HEK293 (cell line): ENCODE data around the gene GAMT.

ENCODE experiments used
- CTCF ChIA-PET: fragments of 350-600 bp; formaldehyde crosslinking; extraction: SDS; loops from one replicate; lab custom pipeline; 2021; ENCODE audit warnings: antibody characterized with exemption; lab: Yijun Ruan, JAX
- POLR2A ChIA-PET: fragments of 300-600 bp; formaldehyde crosslinking; extraction: SDS; loops from one replicate; lab custom pipeline; 2020; ENCODE audit warnings: antibody characterized with exemption, inconsistent platforms; lab: Yijun Ruan, JAX
- H3K27ac ChIP-seq: fragments of 200-500 bp; sonication (Bioruptor generic); 2 replicates; pipeline ENCODE4 v1.5.1; 2014; ENCODE audit warnings: low read depth, low read length, control low read depth, inconsistent platforms; ENCODE audit errors: extremely low read depth
- H3K36me3 ChIP-seq, 2 experiments: fragments of 200-500 bp in 1 of 2; sonication (Bioruptor generic) in 1 of 2; 1 replicate in 1 of 2; 2 replicates in 1 of 2; pipeline ENCODE4 v1.5.1; 2014 to 2017; ENCODE audit warnings: inconsistent platforms in 2 of 2, low read length in 2 of 2; ENCODE audit not compliant: control insufficient read depth in 2 of 2, insufficient read depth in 1 of 2
- H3K4me1 ChIP-seq: fragments of 200-500 bp; sonication (Bioruptor generic); 2 replicates; pipeline ENCODE4 v1.5.1; 2014; ENCODE audit warnings: mild to moderate bottlenecking, low read length, inconsistent platforms; ENCODE audit not compliant: control insufficient read depth, insufficient read depth
- H3K4me3 ChIP-seq: 2 replicates; pipeline ENCODE4 v1.5.1; 2011; ENCODE audit warnings: low read depth, mild to moderate bottlenecking, control low read depth, low read length, moderate library complexity
- H3K9me3 ChIP-seq: fragments of 200-500 bp; sonication (Bioruptor generic); 2 replicates; pipeline ENCODE4 v1.5.1; 2014; ENCODE audit warnings: low read depth, low read length, inconsistent platforms; ENCODE audit not compliant: control insufficient read depth, insufficient read depth
- FEZF1 ChIP-seq: fragments of 450-650 bp; formaldehyde crosslinking; IDR thresholded peaks from 2 replicates; pipeline ENCODE4 v1.5.1; 2016; ENCODE audit warnings: missing biosample characterization, missing genetic modification characterization
- KLF10 ChIP-seq: fragments of 450-650 bp; IDR thresholded peaks from 2 replicates; pipeline ENCODE4 v1.5.1; 2018; ENCODE audit warnings: missing biosample characterization, mild to moderate bottlenecking, missing genetic modification characterization
- KLF16 ChIP-seq: fragments of 450-650 bp; formaldehyde crosslinking; IDR thresholded peaks from 2 replicates; pipeline ENCODE4 v1.5.1; 2017; ENCODE audit warnings: missing biosample characterization, missing genetic modification characterization
- SP2 ChIP-seq: fragments of 450-650 bp; formaldehyde crosslinking; IDR thresholded peaks from 2 replicates; pipeline ENCODE4 v1.5.1; 2016; ENCODE audit warnings: missing biosample characterization, missing genetic modification characterization
- YY2 ChIP-seq: fragments of 450-650 bp; formaldehyde crosslinking; IDR thresholded peaks from 2 replicates; pipeline ENCODE4 v1.5.1; 2016; ENCODE audit warnings: missing biosample characterization, missing genetic modification characterization
- ZBTB1 ChIP-seq: fragments of 450-650 bp; formaldehyde crosslinking; IDR thresholded peaks from 2 replicates; pipeline ENCODE4 v1.5.1; 2016; ENCODE audit warnings: missing biosample characterization, missing genetic modification characterization
- ZBTB48 ChIP-seq: fragments of 450-650 bp; formaldehyde crosslinking; IDR thresholded peaks from 2 replicates; pipeline ENCODE4 v1.5.1; 2016; ENCODE audit warnings: missing biosample characterization, missing genetic modification characterization
- ZIC2 ChIP-seq: fragments of 450-650 bp; formaldehyde crosslinking; IDR thresholded peaks from 2 replicates; pipeline ENCODE4 v1.5.1; 2016; ENCODE audit warnings: missing biosample characterization, missing genetic modification characterization
- ZNF121 ChIP-seq: fragments of 450-650 bp; formaldehyde crosslinking; IDR thresholded peaks from 2 replicates; pipeline ENCODE4 v1.5.1; 2016; ENCODE audit warnings: missing biosample characterization, missing genetic modification characterization
- ZNF248 ChIP-seq: fragments of 450-650 bp; formaldehyde crosslinking; IDR thresholded peaks from 2 replicates; pipeline ENCODE4 v1.5.1; 2017; ENCODE audit warnings: missing biosample characterization, missing genetic modification characterization
- ZNF521 ChIP-seq: fragments of 450-650 bp; formaldehyde crosslinking; IDR thresholded peaks from 2 replicates; pipeline ENCODE4 v1.5.1; 2017; ENCODE audit warnings: missing biosample characterization, mild to moderate bottlenecking, missing genetic modification characterization
- ZNF549 ChIP-seq: fragments of 450-650 bp; IDR thresholded peaks from 2 replicates; pipeline ENCODE4 v1.5.1; 2018; ENCODE audit warnings: missing biosample characterization, missing genetic modification characterization, mild to moderate bottlenecking, inconsistent platforms, moderate library complexity
- ZNF558 ChIP-seq: fragments of 450-650 bp; formaldehyde crosslinking; IDR thresholded peaks from 2 replicates; pipeline ENCODE4 v1.5.1; 2016; ENCODE audit warnings: missing biosample characterization, missing genetic modification characterization
- ZNF596 ChIP-seq: fragments of 450-650 bp; IDR thresholded peaks from 2 replicates; pipeline ENCODE4 v1.5.0; 2018; ENCODE audit warnings: missing biosample characterization, mild to moderate bottlenecking, missing genetic modification characterization, moderate library complexity
- ZNF600 ChIP-seq: fragments of 450-650 bp; formaldehyde crosslinking; IDR thresholded peaks from 2 replicates; pipeline ENCODE4 v1.5.1; 2016; ENCODE audit warnings: missing biosample characterization, missing genetic modification characterization
- ZNF791 ChIP-seq: fragments of 450-650 bp; formaldehyde crosslinking; IDR thresholded peaks from 2 replicates; pipeline ENCODE4 v1.5.1; 2016; ENCODE audit warnings: missing biosample characterization, missing genetic modification characterization
- ZSCAN16 ChIP-seq: fragments of 450-650 bp; formaldehyde crosslinking; IDR thresholded peaks from 2 replicates; pipeline ENCODE4 v1.5.1; 2016; ENCODE audit warnings: missing biosample characterization, missing genetic modification characterization
- TF ChIP-seq, protein P1 (sequence below): fragments of 450-650 bp; formaldehyde crosslinking; IDR thresholded peaks from 2 replicates; pipeline ENCODE4 v1.5.1; 2016; ENCODE audit warnings: missing biosample characterization, missing genetic modification characterization
- TF ChIP-seq, protein P2 (sequence below): fragments of 450-650 bp; formaldehyde crosslinking; IDR thresholded peaks from 2 replicates; pipeline ENCODE4 v1.5.1; 2016; ENCODE audit warnings: missing biosample characterization, missing genetic modification characterization
- TF ChIP-seq, protein P3 (sequence below): fragments of 450-650 bp; formaldehyde crosslinking; IDR thresholded peaks from 2 replicates; pipeline ENCODE4 v1.5.1; 2016; ENCODE audit warnings: missing biosample characterization, missing genetic modification characterization, low read depth
- TF ChIP-seq, protein P4 (sequence below): fragments of 450-650 bp; formaldehyde crosslinking; IDR thresholded peaks from 2 replicates; pipeline ENCODE4 v1.5.1; 2016; ENCODE audit warnings: missing biosample characterization, missing genetic modification characterization
- TF ChIP-seq, protein P5 (sequence below): fragments of 450-650 bp; formaldehyde crosslinking; IDR thresholded peaks from 2 replicates; pipeline ENCODE4 v1.5.1; 2016; ENCODE audit warnings: missing biosample characterization, missing genetic modification characterization
- TF ChIP-seq, protein P6 (sequence below): fragments of 450-650 bp; formaldehyde crosslinking; IDR thresholded peaks from 2 replicates; pipeline ENCODE4 v1.5.1; 2017; ENCODE audit warnings: missing biosample characterization, mild to moderate bottlenecking, missing genetic modification characterization, moderate library complexity

GAMT gene

DNA sequence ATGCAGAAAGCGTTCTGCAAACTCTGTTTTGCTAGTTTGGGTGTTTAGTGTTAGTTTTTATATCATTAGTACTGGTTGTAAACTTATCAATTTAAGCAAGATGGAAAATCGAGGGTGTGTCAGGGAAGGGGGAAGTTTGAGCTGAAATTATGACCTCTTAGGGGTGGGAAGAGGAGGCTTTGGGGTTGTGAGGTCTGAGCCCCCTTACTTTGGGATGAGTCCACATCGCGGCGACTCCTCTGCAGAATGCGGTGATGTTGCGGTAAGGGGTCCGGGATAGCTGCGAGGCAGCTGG lies 18.4 kb downstream of the GAMT start:
- no peaks in the 10 kb centered on the region for H3K9me3 ChIP-seq
- no peak overlapping the region for H3K4me3 ChIP-seq
- ChIA-PET POLR2A (interaction anchor here (0.6 to 1.5 kb wide), 12 partner anchors 15 to 481 kb away, joined by 3 to 6 read pairs (median 4); partner anchors contain the start of genes CIRBP and FAM174C), CTCF (interaction anchor here (0.6 to 2.1 kb wide), 7 partner anchors 10 to 117 kb away, joined by 3 to 13 read pairs (median 4); no protein-coding TSS in a partner anchor)
- H3K4me1 ChIP-seq = 0 out of 2 replicates have a peak, but pooled peaks cover 3% of the 10 kb centered on the region
- no peak overlapping the region for H3K27ac ChIP-seq
- H3K36me3 ChIP-seq = peaks cover 0 to 11% of the 10 kb centered on the region in 2 experiments; a peak in 1 of 3 replicates
- TF ChIP-seq ZNF600 (tag by site-specific recombination) (peak; percentile 75; the same call in 1 of the 2 replicates), ZNF549 (tag by site-specific recombination) (no peak), ZNF791 (tag by site-specific recombination) (no peak), ZBTB48 (peak; percentile 93), SP2 (tag by site-specific recombination) (no peak), ZNF558 (tag by site-specific recombination) (no peak), ZNF521 (tag by site-specific recombination) (no peak), ZNF596 (tag by site-specific recombination) (no peak), ZNF248 (tag by site-specific recombination) (no peak), ZIC2 (tag by site-specific recombination) (no peak), FEZF1 (tag by site-specific recombination) (no peak), ZSCAN16 (tag by site-specific recombination) (no peak), ZBTB1 (0 out of 2 replicates have a peak, but pooled peaks have one; percentile 13), KLF10 (tag by site-specific recombination) (no peak)
- TF ChIP-seq, protein P1, sequence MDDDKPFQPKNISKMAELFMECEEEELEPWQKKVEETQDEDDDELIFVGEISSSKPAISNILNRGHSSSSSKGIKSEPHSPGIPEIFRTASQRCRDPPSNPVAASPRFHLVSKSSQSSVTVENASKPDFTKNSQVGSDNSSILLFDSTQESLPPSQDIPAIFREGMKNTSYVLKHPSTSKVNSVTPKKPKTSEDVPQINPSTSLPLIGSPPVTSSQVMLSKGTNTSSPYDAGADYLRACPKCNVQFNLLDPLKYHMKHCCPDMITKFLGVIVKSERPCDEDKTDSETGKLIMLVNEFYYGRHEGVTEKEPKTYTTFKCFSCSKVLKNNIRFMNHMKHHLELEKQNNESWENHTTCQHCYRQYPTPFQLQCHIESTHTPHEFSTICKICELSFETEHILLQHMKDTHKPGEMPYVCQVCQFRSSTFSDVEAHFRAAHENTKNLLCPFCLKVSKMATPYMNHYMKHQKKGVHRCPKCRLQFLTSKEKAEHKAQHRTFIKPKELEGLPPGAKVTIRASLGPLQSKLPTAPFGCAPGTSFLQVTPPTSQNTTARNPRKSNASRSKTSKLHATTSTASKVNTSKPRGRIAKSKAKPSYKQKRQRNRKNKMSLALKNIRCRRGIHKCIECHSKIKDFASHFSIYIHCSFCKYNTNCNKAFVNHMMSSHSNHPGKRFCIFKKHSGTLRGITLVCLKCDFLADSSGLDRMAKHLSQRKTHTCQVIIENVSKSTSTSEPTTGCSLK = no peak
- TF ChIP-seq, protein P2, sequence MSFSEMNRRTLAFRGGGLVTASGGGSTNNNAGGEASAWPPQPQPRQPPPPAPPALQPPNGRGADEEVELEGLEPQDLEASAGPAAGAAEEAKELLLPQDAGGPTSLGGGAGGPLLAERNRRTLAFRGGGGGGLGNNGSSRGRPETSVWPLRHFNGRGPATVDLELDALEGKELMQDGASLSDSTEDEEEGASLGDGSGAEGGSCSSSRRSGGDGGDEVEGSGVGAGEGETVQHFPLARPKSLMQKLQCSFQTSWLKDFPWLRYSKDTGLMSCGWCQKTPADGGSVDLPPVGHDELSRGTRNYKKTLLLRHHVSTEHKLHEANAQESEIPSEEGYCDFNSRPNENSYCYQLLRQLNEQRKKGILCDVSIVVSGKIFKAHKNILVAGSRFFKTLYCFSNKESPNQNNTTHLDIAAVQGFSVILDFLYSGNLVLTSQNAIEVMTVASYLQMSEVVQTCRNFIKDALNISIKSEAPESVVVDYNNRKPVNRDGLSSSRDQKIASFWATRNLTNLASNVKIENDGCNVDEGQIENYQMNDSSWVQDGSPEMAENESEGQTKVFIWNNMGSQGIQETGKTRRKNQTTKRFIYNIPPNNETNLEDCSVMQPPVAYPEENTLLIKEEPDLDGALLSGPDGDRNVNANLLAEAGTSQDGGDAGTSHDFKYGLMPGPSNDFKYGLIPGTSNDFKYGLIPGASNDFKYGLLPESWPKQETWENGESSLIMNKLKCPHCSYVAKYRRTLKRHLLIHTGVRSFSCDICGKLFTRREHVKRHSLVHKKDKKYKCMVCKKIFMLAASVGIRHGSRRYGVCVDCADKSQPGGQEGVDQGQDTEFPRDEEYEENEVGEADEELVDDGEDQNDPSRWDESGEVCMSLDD (tag by site-specific recombination) = no peak; the same call in 1 of the 2 replicates
- TF ChIP-seq, protein P3, sequence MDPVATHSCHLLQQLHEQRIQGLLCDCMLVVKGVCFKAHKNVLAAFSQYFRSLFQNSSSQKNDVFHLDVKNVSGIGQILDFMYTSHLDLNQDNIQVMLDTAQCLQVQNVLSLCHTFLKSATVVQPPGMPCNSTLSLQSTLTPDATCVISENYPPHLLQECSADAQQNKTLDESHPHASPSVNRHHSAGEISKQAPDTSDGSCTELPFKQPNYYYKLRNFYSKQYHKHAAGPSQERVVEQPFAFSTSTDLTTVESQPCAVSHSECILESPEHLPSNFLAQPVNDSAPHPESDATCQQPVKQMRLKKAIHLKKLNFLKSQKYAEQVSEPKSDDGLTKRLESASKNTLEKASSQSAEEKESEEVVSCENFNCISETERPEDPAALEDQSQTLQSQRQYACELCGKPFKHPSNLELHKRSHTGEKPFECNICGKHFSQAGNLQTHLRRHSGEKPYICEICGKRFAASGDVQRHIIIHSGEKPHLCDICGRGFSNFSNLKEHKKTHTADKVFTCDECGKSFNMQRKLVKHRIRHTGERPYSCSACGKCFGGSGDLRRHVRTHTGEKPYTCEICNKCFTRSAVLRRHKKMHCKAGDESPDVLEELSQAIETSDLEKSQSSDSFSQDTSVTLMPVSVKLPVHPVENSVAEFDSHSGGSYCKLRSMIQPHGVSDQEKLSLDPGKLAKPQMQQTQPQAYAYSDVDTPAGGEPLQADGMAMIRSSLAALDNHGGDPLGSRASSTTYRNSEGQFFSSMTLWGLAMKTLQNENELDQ = no peak

DNA sequence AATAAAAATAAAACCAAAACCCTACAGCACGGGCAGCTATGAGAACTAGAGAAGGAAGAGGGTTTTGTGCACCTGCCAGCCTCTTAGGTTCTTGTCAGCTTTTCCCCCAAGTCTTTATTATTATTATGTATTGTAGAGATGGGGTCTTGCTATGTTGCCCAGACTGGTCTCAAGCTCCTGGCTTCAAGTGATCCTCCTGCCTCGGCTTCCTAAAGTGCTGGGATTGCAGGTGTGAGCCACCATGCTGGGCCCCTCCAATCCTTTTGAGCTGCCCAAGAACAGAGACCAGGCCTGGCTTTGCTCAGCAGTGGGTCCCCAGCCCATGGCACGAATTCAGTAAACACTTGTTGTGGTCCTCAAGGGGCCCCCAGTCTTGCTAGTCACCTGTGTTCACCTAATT lies 19.1 kb downstream of the GAMT start:
- H3K4me1 ChIP-seq = 0 out of 2 replicates have a peak, but pooled peaks cover 3% of the 10 kb centered on the region
- H3K36me3 ChIP-seq = peaks cover 0 to 16% of the 10 kb centered on the region in 2 experiments; a peak in 1 of 3 replicates
- no peak overlapping the region for H3K27ac ChIP-seq
- H3K9me3 ChIP-seq = no peaks in the 10 kb centered on the region
- POLR2A ChIA-PET = interaction anchor here (0.6 to 2.2 kb wide), 8 partner anchors 15 to 113 kb away, joined by 3 to 9 read pairs (median 4); partner anchors contain the start of gene CIRBP
- TF ChIP-seq, protein P4, sequence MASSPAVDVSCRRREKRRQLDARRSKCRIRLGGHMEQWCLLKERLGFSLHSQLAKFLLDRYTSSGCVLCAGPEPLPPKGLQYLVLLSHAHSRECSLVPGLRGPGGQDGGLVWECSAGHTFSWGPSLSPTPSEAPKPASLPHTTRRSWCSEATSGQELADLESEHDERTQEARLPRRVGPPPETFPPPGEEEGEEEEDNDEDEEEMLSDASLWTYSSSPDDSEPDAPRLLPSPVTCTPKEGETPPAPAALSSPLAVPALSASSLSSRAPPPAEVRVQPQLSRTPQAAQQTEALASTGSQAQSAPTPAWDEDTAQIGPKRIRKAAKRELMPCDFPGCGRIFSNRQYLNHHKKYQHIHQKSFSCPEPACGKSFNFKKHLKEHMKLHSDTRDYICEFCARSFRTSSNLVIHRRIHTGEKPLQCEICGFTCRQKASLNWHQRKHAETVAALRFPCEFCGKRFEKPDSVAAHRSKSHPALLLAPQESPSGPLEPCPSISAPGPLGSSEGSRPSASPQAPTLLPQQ (tag by site-specific recombination) = no peak
- TF ChIP-seq ZNF121 (tag by site-specific recombination) (peak; percentile 84), YY2 (no peak), KLF16 (no peak), KLF10 (tag by site-specific recombination) (no peak)
- TF ChIP-seq, protein P5, sequence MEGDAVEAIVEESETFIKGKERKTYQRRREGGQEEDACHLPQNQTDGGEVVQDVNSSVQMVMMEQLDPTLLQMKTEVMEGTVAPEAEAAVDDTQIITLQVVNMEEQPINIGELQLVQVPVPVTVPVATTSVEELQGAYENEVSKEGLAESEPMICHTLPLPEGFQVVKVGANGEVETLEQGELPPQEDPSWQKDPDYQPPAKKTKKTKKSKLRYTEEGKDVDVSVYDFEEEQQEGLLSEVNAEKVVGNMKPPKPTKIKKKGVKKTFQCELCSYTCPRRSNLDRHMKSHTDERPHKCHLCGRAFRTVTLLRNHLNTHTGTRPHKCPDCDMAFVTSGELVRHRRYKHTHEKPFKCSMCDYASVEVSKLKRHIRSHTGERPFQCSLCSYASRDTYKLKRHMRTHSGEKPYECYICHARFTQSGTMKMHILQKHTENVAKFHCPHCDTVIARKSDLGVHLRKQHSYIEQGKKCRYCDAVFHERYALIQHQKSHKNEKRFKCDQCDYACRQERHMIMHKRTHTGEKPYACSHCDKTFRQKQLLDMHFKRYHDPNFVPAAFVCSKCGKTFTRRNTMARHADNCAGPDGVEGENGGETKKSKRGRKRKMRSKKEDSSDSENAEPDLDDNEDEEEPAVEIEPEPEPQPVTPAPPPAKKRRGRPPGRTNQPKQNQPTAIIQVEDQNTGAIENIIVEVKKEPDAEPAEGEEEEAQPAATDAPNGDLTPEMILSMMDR = no peak
- TF ChIP-seq, protein P6, sequence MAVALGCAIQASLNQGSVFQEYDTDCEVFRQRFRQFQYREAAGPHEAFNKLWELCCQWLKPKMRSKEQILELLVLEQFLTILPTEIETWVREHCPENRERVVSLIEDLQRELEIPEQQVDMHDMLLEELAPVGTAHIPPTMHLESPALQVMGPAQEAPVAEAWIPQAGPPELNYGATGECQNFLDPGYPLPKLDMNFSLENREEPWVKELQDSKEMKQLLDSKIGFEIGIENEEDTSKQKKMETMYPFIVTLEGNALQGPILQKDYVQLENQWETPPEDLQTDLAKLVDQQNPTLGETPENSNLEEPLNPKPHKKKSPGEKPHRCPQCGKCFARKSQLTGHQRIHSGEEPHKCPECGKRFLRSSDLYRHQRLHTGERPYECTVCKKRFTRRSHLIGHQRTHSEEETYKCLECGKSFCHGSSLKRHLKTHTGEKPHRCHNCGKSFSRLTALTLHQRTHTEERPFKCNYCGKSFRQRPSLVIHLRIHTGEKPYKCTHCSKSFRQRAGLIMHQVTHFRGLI (tag by site-specific recombination) = no peak
- no peak overlapping the region for H3K4me3 ChIP-seq
- CTCF ChIA-PET = interaction anchor here (0.7 to 2.1 kb wide), 5 partner anchors 13 to 104 kb away, joined by 3 to 13 read pairs (median 5); no protein-coding TSS in a partner anchor
